Progenitor cell of endocrine pancreas (in vitro differentiated cells): ENCODE data around the gene CAPN8. TPM values are rescaled to one million over a fixed set of nuclear protein-coding genes. Genes with fewer than 3 reads are reported as not detected.

Experiments used
- DNase-seq: peaks from one replicate; pipeline ENCODE4 v3.0.0; 2021; ENCODE audit warnings: low spot score; ENCODE audit not compliant: unreplicated experiment
- H3K27ac Mint-ChIP-seq: 2 replicates; pipeline ENCODE4 v1.8.0; 2021; ENCODE audit warnings: mild to moderate bottlenecking, moderate library complexity, mixed read lengths
- H3K27me3 Mint-ChIP-seq: 2 replicates; pipeline ENCODE4 v1.8.0; 2021; ENCODE audit warnings: mixed read lengths
- H3K36me3 Mint-ChIP-seq: 2 replicates; pipeline ENCODE4 v1.8.0; 2022; ENCODE audit warnings: mixed read lengths; ENCODE audit not compliant: insufficient read depth
- H3K4me1 Mint-ChIP-seq: 2 replicates; pipeline ENCODE4 v1.8.0; 2021; ENCODE audit warnings: low read depth, mixed read lengths
- H3K4me3 Mint-ChIP-seq: 2 replicates; pipeline ENCODE4 v1.8.0; 2021; ENCODE audit warnings: low read depth, mild to moderate bottlenecking, moderate library complexity, mixed read lengths
- H3K9me3 Mint-ChIP-seq: 2 replicates; pipeline ENCODE4 v1.8.0; 2021; ENCODE audit warnings: low read depth, mixed read lengths
- CTCF ChIP-seq: fragments of 200-600 bp; sonication (generic); IDR thresholded peaks from one replicate; pipeline ENCODE4 v1.5.0; 2021; ENCODE audit warnings: antibody characterized with exemption, mild to moderate bottlenecking; ENCODE audit not compliant: unreplicated experiment
- total RNA-seq: library from RNA; stranded (reverse); gene quantifications from 2 replicates; pipeline ENCODE4 v1.2.1, GENCODE V29; 2021

Gene CAPN8
- total RNA-seq, 1 donor from 2014 or later: 1.3 TPM

GRCh38 chr1:223617323-223618070 lies 48.0 kb downstream of the CAPN8 start:
- Mint-ChIP-seq H3K4me1 (peaks cover 26% of the 10 kb centered on the region), H3K27ac (no peak overlapping the region), H3K27me3 (no peaks in the 10 kb centered on the region), H3K36me3 (no peaks in the 10 kb centered on the region), H3K9me3 (no peaks in the 10 kb centered on the region), H3K4me3 (no peak overlapping the region)
- no peak for TF ChIP-seq CTCF
- DNase-seq: no peak

GRCh38 chr1:223616586-223616985 lies 48.9 kb downstream of the CAPN8 start:
- Mint-ChIP-seq H3K27ac (no peak overlapping the region), H3K36me3 (no peaks in the 10 kb centered on the region), H3K4me1 (peaks cover 18% of the 10 kb centered on the region), H3K9me3 (peaks cover 2% of the 10 kb centered on the region), H3K4me3 (no peak overlapping the region), H3K27me3 (no peaks in the 10 kb centered on the region)
- no peak for TF ChIP-seq CTCF
- no peak for DNase-seq

GRCh38 chr1:223611936-223612335 lies 53.6 kb downstream of the CAPN8 start:
- Mint-ChIP-seq H3K4me1 (peaks cover 17% of the 10 kb centered on the region), H3K36me3 (no peaks in the 10 kb centered on the region), H3K9me3 (peaks cover 6% of the 10 kb centered on the region), H3K4me3 (no peak overlapping the region), H3K27me3 (no peaks in the 10 kb centered on the region), H3K27ac (no peak overlapping the region)
- DNase-seq: no peak
- no peak for TF ChIP-seq CTCF

GRCh38 chr1:223609977-223610376 lies 55.5 kb downstream of the CAPN8 start:
- DNase-seq: no peak
- Mint-ChIP-seq H3K4me1 (peaks cover 17% of the 10 kb centered on the region), H3K4me3 (no peak overlapping the region), H3K36me3 (no peaks in the 10 kb centered on the region), H3K9me3 (peaks cover 6% of the 10 kb centered on the region), H3K27ac (peak overlapping the region; percentile 91), H3K27me3 (no peaks in the 10 kb centered on the region)
- TF ChIP-seq CTCF: no peak

GRCh38 chr1:223609066-223609465 lies 56.4 kb downstream of the CAPN8 start:
- H3K36me3 Mint-ChIP-seq: no peaks in the 10 kb centered on the region
- DNase-seq: no peak
- no peak for TF ChIP-seq CTCF
- no peaks in the 10 kb centered on the region for H3K27me3 Mint-ChIP-seq
- no peak overlapping the region for H3K4me3 Mint-ChIP-seq
- H3K4me1 Mint-ChIP-seq: peaks cover 17% of the 10 kb centered on the region
- peak overlapping the region; percentile 91 for H3K27ac Mint-ChIP-seq
- H3K9me3 Mint-ChIP-seq: peaks cover 6% of the 10 kb centered on the region
